Large intestine (tissue), 3 donors: ENCODE results near the gene GRIK3. TPM values are rescaled to one million over a fixed set of nuclear protein-coding genes. Genes with fewer than 3 reads are reported as not detected.

Experiments used
- DNase-seq, 2 donors: peaks; one replicate each; pipeline versions ENCODE4 v3.0.0 to v3.0.0-alpha.2; 2013
- H3K27ac ChIP-seq: one replicate; pipeline ENCODE4 v1.5.1; 2013; ENCODE audit warnings: low read length
- H3K27me3 ChIP-seq: 2 replicates; pipeline ENCODE4 v1.6.1; 2013; ENCODE audit warnings: low read length; ENCODE audit not compliant: control insufficient read depth, insufficient read depth
- H3K36me3 ChIP-seq: 2 replicates; pipeline ENCODE4 v1.6.1; 2013; ENCODE audit warnings: low read length; ENCODE audit not compliant: control insufficient read depth, insufficient read depth
- H3K4me1 ChIP-seq: one replicate; pipeline ENCODE4 v1.6.1; 2013; ENCODE audit warnings: low read length; ENCODE audit not compliant: control insufficient read depth, insufficient read depth
- H3K4me3 ChIP-seq: one replicate; pipeline ENCODE4 v1.5.1; 2013; ENCODE audit warnings: low read length
- H3K9me3 ChIP-seq: one replicate; pipeline ENCODE4 v1.6.1; 2013; ENCODE audit warnings: mild to moderate bottlenecking, low read depth, low read length, moderate library complexity; ENCODE audit not compliant: control insufficient read depth
- WGBS: methylation state at CpG from one replicate; pipeline ENCODE4 v1.1.5; 2013; ENCODE audit warnings: low lambda C conversion rate; ENCODE audit not compliant: insufficient coverage; 5-methylcytosine and 5-hydroxymethylcytosine counted together
- polyA plus RNA-seq: library from polyadenylated mRNA; unstranded; fragments of 120-200 nt; gene quantifications from one replicate; pipeline ENCODE4 v1.2.1, GENCODE V29; 2013

GRIK3 gene
- polyA plus RNA-seq, 1 donor: 4.5 TPM

- Histone ChIP-seq H3K4me3 (no peak overlapping the region), H3K36me3 (no peaks in the 10 kb centered on the region), H3K4me1 (no peaks in the 10 kb centered on the region), H3K27ac (no peak overlapping the region), H3K9me3 (no peaks in the 10 kb centered on the region), H3K27me3 (peaks cover 2% of the 10 kb centered on the region)
- DNase-seq: no peak
- no CpG with 5 or more reads among the region's 2 CpGs for WGBS
Measured at GRCh38 chr1:36861375-36861774, 172.9 kb downstream of the GRIK3 start.

- no peaks in the 10 kb centered on the region for H3K4me1 ChIP-seq
- no peaks in the 10 kb centered on the region for H3K9me3 ChIP-seq
- no peak overlapping the region for H3K4me3 ChIP-seq
- H3K27ac ChIP-seq: no peak overlapping the region
- no peaks in the 10 kb centered on the region for H3K36me3 ChIP-seq
- peaks cover 7% of the 10 kb centered on the region for H3K27me3 ChIP-seq
- WGBS: no CpG with 5 or more reads among the region's 10 CpGs
- DNase-seq: no peak
Measured at GRCh38 chr1:36859926-36860325, 174.4 kb downstream of the GRIK3 start.

GRCh38 chr1:36858981-36859380 is 175.3 kb downstream of the GRIK3 start:
- peaks cover 7% of the 10 kb centered on the region for H3K27me3 ChIP-seq
- no peak for DNase-seq
- no CpG with 5 or more reads among the region's 14 CpGs for WGBS

GRCh38 chr1:36858553-36858952 is 175.8 kb downstream of the GRIK3 start:
- WGBS: no CpG with 5 or more reads among the region's 5 CpGs
- Histone ChIP-seq H3K27ac (no peak overlapping the region), H3K9me3 (no peaks in the 10 kb centered on the region), H3K4me1 (no peaks in the 10 kb centered on the region), H3K4me3 (no peak overlapping the region), H3K27me3 (peaks cover 7% of the 10 kb centered on the region), H3K36me3 (no peaks in the 10 kb centered on the region)
- no peak for DNase-seq

More at GRCh38 chr1:36858981-36859380, 175.3 kb downstream of the GRIK3 start:
- Histone ChIP-seq H3K4me3 (no peak overlapping the region), H3K27ac (no peak overlapping the region), H3K4me1 (no peaks in the 10 kb centered on the region), H3K36me3 (no peaks in the 10 kb centered on the region), H3K9me3 (no peaks in the 10 kb centered on the region)

- WGBS: no CpG with 5 or more reads among the region's 5 CpGs
- Histone ChIP-seq H3K27me3 (peaks cover 7% of the 10 kb centered on the region), H3K4me1 (no peaks in the 10 kb centered on the region), H3K9me3 (no peaks in the 10 kb centered on the region), H3K36me3 (no peaks in the 10 kb centered on the region), H3K4me3 (no peak overlapping the region), H3K27ac (no peak overlapping the region)
- peak in 1 of 2 donors; percentile 11 for DNase-seq
Measured at GRCh38 chr1:36857754-36858153, 176.6 kb downstream of the GRIK3 start.

GRCh38 chr1:36855699-36856494 is 178.4 kb downstream of the GRIK3 start:
- no peaks in the 10 kb centered on the region for H3K4me1 ChIP-seq
- 40% methylated on average over 1 of the region's 17 CpGs for WGBS
- no peak for DNase-seq
- H3K9me3 ChIP-seq: no peaks in the 10 kb centered on the region
- H3K4me3 ChIP-seq: no peak overlapping the region
- no peak overlapping the region for H3K27ac ChIP-seq
- peaks cover 13% of the 10 kb centered on the region for H3K27me3 ChIP-seq
- no peaks in the 10 kb centered on the region for H3K36me3 ChIP-seq

- Histone ChIP-seq H3K4me1 (no peaks in the 10 kb centered on the region), H3K27me3 (peaks cover 13% of the 10 kb centered on the region), H3K9me3 (no peaks in the 10 kb centered on the region), H3K4me3 (no peak overlapping the region), H3K27ac (no peak overlapping the region), H3K36me3 (no peaks in the 10 kb centered on the region)
- DNase-seq: no peak
- 100% methylated on average over 1 of the region's 14 CpGs for WGBS
Measured at GRCh38 chr1:36853638-36854037, 180.7 kb downstream of the GRIK3 start.

- Histone ChIP-seq H3K9me3 (no peaks in the 10 kb centered on the region), H3K27me3 (peaks cover 16% of the 10 kb centered on the region)
- no CpG with 5 or more reads among the region's 5 CpGs for WGBS
Measured at GRCh38 chr1:36852586-36852985, 181.7 kb downstream of the GRIK3 start.

GRCh38 chr1:36851595-36851994 is 182.7 kb downstream of the GRIK3 start:
- Histone ChIP-seq H3K27ac (no peak overlapping the region), H3K4me1 (no peaks in the 10 kb centered on the region), H3K27me3 (peaks cover 20% of the 10 kb centered on the region), H3K9me3 (no peaks in the 10 kb centered on the region), H3K4me3 (no peak overlapping the region), H3K36me3 (no peaks in the 10 kb centered on the region)
- no CpG with 5 or more reads among the region's 4 CpGs for WGBS
- no peak for DNase-seq

More at GRCh38 chr1:36852586-36852985, 181.7 kb downstream of the GRIK3 start:
- DNase-seq: no peak
- Histone ChIP-seq H3K4me1 (no peaks in the 10 kb centered on the region), H3K27ac (no peak overlapping the region), H3K4me3 (no peak overlapping the region), H3K36me3 (no peaks in the 10 kb centered on the region)

GRCh38 chr1:36851087-36851486 is 183.2 kb downstream of the GRIK3 start:
- no peak overlapping the region for H3K4me3 ChIP-seq
- no peaks in the 10 kb centered on the region for H3K4me1 ChIP-seq
- peaks cover 19% of the 10 kb centered on the region for H3K27me3 ChIP-seq
- no peak for DNase-seq
- H3K36me3 ChIP-seq: no peaks in the 10 kb centered on the region
- H3K9me3 ChIP-seq: no peaks in the 10 kb centered on the region
- H3K27ac ChIP-seq: no peak overlapping the region
- no CpG with 5 or more reads among the region's 6 CpGs for WGBS

- H3K27ac ChIP-seq: no peak overlapping the region
- no peaks in the 10 kb centered on the region for H3K4me1 ChIP-seq
- no CpG with 5 or more reads among the region's 12 CpGs for WGBS
- H3K36me3 ChIP-seq: no peaks in the 10 kb centered on the region
- DNase-seq: no peak
- no peak overlapping the region for H3K4me3 ChIP-seq
- no peaks in the 10 kb centered on the region for H3K9me3 ChIP-seq
- H3K27me3 ChIP-seq: peaks cover 14% of the 10 kb centered on the region
Measured at GRCh38 chr1:36849956-36850355, 184.4 kb downstream of the GRIK3 start.
